ENCODE data around the gene MAP3K7.

The MAP3K7 gene

DNA sequence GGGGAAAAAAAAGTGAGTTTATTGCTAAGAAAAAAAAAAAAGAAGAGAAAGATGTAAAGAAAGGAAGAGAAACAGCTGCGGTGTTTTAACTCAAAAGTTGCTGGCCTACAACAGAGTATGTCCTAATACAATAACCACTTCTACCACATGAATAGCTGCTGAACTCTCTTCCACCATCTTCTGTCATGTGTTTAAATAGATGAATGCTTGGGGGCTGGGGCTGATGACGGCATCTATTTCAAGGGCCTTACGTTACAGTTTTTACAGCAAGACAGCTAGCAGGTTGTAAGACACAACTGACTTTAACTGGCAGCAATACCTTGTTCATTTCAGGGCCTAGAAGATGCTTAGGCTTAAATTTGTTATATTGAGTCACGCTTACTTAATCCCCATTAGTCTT lies 50.4 kb downstream of the MAP3K7 start:
- in situ Hi-C loops (cut with HindIII; ENCODE audit: low sequenced_read_pairs) = no loop called here
- no peak overlapping the region for H3K4me3 ChIP-seq (ENCODE audit: low read depth, low read length)
- TF ChIP-seq, protein P1, sequence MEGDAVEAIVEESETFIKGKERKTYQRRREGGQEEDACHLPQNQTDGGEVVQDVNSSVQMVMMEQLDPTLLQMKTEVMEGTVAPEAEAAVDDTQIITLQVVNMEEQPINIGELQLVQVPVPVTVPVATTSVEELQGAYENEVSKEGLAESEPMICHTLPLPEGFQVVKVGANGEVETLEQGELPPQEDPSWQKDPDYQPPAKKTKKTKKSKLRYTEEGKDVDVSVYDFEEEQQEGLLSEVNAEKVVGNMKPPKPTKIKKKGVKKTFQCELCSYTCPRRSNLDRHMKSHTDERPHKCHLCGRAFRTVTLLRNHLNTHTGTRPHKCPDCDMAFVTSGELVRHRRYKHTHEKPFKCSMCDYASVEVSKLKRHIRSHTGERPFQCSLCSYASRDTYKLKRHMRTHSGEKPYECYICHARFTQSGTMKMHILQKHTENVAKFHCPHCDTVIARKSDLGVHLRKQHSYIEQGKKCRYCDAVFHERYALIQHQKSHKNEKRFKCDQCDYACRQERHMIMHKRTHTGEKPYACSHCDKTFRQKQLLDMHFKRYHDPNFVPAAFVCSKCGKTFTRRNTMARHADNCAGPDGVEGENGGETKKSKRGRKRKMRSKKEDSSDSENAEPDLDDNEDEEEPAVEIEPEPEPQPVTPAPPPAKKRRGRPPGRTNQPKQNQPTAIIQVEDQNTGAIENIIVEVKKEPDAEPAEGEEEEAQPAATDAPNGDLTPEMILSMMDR (IDR thresholded peaks at IDR 0.05; ENCODE audit: low read depth, low read length) = no peak
- DNase-seq (ENCODE audit: low read depth, low spot score) = no peak

DNA sequence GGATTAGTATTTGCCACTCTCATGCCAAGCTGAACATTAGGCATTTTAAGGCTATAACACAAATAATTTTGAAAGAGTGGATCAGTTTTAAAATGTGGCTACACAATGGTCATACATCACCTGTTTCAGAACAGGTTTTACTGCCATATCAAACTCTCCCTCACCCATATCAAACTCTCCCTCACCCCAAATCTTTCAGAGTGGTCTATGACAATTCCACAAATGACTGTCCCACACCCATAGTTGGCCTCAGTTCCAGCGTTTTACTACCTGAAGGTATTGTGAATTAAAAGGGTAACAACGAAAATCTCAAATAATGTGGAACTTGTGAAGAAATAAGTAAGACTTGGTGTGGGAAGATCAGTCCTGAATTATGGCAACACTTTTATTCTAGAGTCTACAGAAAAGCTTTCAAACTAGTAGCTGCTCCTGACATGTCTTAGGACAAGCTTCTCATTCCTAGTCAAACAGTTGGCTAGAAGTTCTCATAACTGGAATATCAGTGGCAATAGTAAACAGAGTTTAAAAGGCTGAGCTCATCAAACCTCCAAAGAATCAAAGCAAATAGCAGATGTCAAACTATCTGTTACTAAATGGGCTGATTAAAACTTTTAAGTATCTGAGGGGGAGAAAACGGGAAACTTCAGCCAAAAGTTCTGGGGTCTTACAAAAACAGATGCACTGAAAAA lies 52.4 kb downstream of the MAP3K7 start:
- TF ChIP-seq, protein P1 (IDR thresholded peaks at IDR 0.05; ENCODE audit: low read depth, low read length) = no peak
- in situ Hi-C loops (cut with HindIII; ENCODE audit: low sequenced_read_pairs) = no loop called here
- no peak overlapping the region for H3K4me3 ChIP-seq (ENCODE audit: low read depth, low read length)
- no peak for DNase-seq (ENCODE audit: low read depth, low spot score)

DNA sequence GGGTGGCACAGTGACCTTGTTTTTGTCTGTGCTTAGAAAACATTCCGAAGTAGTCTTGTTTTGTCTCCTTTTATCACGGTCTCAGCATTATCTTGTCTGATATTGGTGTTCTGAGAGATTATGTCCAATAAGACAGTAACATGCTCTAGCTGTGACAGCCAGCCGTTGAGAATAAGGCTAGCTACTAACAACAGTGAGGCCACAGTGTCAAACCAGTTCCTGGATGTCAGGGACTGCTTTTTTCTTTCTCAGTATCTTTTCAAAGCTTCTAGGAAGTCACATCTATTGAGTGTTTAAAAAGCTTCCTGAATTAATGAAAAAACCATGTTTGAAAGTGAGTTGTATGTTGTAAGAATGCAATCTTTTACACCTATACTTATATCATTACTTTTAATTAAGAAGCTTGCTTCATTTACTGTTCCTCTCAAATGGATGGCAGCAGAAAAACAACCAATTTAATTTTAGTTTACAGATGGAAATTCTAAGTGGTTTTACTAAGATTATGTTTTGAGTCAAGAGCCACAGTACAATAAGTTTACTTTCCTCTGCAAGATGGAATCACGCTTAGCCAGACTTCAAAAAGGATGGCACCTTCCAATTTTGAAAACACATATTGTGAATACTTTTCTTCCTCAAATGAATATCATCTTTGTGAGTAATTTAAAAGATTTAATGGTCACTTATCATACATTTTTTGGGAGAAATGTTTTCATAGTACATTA lies 53.1 kb downstream of the MAP3K7 start:
- in situ Hi-C loops (cut with HindIII; ENCODE audit: low sequenced_read_pairs) = no loop called here
- no peak overlapping the region for H3K4me3 ChIP-seq (ENCODE audit: low read depth, low read length)
- TF ChIP-seq, protein P1 (IDR thresholded peaks at IDR 0.05; ENCODE audit: low read depth, low read length) = no peak
- no peak for DNase-seq (ENCODE audit: low read depth, low spot score)

DNA sequence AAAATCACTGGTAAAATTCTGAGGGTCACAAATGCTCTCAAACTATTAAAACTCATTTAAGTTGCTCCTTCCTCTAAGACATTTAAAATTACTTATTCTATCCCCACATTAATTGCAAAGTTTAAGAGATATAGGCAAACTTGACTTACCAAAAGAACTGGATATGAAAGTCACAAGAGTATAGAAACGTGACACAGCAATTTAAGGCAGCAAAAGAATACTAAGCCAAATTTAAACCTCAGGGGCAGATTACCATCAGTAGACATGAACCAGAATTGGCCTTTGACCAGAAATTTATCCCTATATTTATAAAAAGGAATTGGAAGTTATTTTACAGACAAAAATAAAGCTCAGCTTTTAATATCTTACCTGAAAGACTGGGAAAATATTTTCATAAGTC lies 56.0 kb downstream of the MAP3K7 start:
- TF ChIP-seq, protein P1 (IDR thresholded peaks at IDR 0.05; ENCODE audit: low read depth, low read length) = no peak
- DNase-seq (ENCODE audit: low read depth, low spot score) = no peak
- no peak overlapping the region for H3K4me3 ChIP-seq (ENCODE audit: low read depth, low read length)
- in situ Hi-C loops (cut with HindIII; ENCODE audit: low sequenced_read_pairs) = no loop called here

DNA sequence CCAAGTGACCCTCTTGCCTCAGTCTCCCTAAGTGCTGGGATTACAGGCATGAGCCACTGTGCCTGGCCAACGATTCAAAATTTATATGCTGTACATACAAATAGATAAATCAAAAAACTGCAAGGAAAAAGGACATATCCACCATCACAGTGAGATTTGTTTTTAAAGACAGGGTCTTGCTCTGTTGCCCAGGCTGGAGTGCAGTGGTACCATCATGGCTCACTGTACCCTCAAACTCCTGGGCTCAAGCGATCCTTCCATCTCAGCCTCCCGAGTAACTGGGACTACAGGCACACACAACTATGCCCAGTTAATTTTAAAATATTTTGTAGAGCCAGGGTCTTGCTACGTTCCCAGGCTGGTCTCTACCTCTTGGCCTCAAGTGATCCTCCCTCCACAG lies 61.5 kb downstream of the MAP3K7 start:
- no peak overlapping the region for H3K4me3 ChIP-seq (ENCODE audit: low read depth, low read length)
- TF ChIP-seq, protein P1 (IDR thresholded peaks at IDR 0.05; ENCODE audit: low read depth, low read length) = no peak
- no peak for DNase-seq (ENCODE audit: low read depth, low spot score)
- in situ Hi-C loops (cut with HindIII; ENCODE audit: low sequenced_read_pairs) = no loop called here

DNA sequence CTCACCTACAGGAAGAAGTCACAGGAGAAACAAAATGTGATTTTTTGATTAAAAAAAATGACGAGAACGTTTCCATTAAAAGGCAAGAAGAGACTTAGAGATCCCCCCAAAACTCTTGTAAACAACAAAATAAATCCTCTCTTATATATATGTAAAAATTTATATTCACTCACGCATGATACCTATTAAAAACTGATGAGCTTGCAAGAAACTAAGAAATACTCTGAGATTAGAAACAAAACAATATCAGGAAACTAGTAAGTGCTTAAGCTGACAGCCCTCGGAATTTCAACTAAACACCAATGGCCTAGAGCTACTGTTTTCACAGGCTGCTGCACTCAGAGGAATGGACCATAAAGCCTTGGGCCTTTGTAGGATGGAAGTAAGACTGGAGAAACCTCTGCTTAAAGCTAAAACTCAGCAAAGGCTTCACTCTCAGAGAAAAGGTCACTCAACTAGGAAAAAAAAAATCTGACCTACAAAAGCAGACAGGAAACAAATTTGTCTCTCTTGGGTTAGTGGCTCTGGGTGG lies 63.0 kb downstream of the MAP3K7 start:
- H3K4me3 ChIP-seq (ENCODE audit: low read depth, low read length) = no peak overlapping the region
- TF ChIP-seq, protein P1 (IDR thresholded peaks at IDR 0.05; ENCODE audit: low read depth, low read length) = no peak
- no peak for DNase-seq (ENCODE audit: low read depth, low spot score)
- in situ Hi-C loops (cut with HindIII; ENCODE audit: low sequenced_read_pairs) = no loop called here
